Right lobe of liver (tissue), 4 donors: ENCODE measurements around the gene IGF2R.

Experiments used
- CTCF ChIP-seq, 4 donors: fragments of 200-600 bp in 3 of 4; fragments of 450-650 bp in 1 of 4; IDR thresholded peaks; one replicate each; pipeline versions ENCODE4 v1.5.1 to v1.8.0; 2016 to 2022; ENCODE audit warnings: antibody characterized with exemption in 4 of 4, mild to moderate bottlenecking in 2 of 4
- POLR2A ChIP-seq: fragments of 450-650 bp; IDR thresholded peaks from one replicate; pipeline ENCODE4 v1.6.1; 2017; ENCODE audit warnings: antibody characterized with exemption, mild to moderate bottlenecking
- donor health status: DM: no; HTN: no; CAD: no.
- donor health status: DM: no; HTN: no; CAD: no.
- donor health status: DM: no; HTN: yes; CAD: no.

DNA sequence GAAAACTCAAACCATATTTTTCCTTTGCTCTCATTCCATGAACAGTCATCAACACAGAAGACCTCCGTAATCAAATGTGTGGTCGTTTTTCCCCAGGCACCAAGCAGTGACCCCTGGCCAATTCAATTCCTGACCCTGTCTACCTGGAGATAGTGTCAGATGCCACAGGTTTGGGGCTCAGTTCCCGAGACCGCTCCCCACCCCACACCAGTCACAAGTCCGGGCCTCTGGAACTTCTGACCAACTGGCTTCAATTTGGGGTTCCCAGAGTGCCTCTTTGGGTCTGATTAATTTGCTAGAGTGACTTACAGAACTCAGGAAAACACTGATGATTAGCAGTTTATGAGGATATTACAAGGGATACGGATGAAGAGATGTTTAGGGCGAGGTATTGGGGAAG is 6.0 kb downstream of the IGF2R start:
- TF ChIP-seq POLR2A (no peak), CTCF (IDR thresholded peaks at IDR 0.05) (no peak)
